NT2/D1 (cell line): ENCODE results near the gene LILRB1.
"Not testable (repeated sequence)": the region's sequence is repeated elsewhere in the genome, so short reads cannot be mapped to it uniquely, and the experiment has no call there.

Experiments used
- SUZ12 ChIP-seq: IDR thresholded peaks from 2 replicates; pipeline ENCODE4 v1.6.1; 2011; ENCODE audit not compliant: insufficient read length, insufficient read depth; ENCODE audit errors: extremely low read depth
- ZNF274 ChIP-seq: IDR thresholded peaks from 2 replicates; pipeline ENCODE4 v1.6.1; 2011; ENCODE audit warnings: mild to moderate bottlenecking, low read depth, low read length

DNA sequence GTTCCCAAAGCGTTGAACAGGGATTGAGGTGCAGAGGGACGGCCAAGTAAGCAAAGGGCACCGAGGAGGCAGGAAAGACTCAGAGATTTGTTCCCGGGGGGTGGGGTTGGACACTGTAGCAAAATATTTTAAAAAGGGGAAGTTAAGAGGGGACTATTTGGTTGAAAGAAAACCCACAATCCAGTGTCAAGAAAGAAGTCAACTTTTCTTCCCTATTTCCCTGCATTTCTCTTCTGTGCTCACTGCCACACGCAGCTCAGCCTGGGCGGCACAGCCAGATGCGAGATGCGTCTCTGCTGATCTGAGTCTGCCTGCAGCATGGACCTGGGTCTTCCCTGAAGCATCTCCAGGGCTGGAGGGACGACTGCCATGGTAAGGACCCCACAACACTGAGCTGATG lies at the start of gene LILRB1:
- TF ChIP-seq SUZ12, ZNF274: not testable (repeated sequence)
